Measurements from ENCODE around the gene RDH5. TPM values are rescaled to one million over a fixed set of nuclear protein-coding genes. Genes with fewer than 3 reads are reported as not detected.

RDH5 gene
- polyA plus RNA-seq, 1 donor from 2014 or later = 3.4 TPM

GRCh38 chr12:55698965-55699364 lies 21.2 kb upstream of the RDH5 start:
- Histone ChIP-seq H3K9ac (ENCODE audit: low read length) (no peak overlapping the region), H4K20me1 (ENCODE audit: insufficient read depth) (no peaks in the 10 kb centered on the region), H3K4me3 (ENCODE audit: low read length) (no peak overlapping the region), H3K27ac (ENCODE audit: low read length) (no peak overlapping the region), H3K27me3 (ENCODE audit: insufficient read depth, low read depth, low read length) (no peaks in the 10 kb centered on the region), H3K9me2 (ENCODE audit: insufficient read depth, low read length) (no peaks in the 10 kb centered on the region), H3K9me3 (ENCODE audit: low read length) (no peaks in the 10 kb centered on the region), H3K36me3 (ENCODE audit: insufficient read depth, low read length) (no peaks in the 10 kb centered on the region), H3K79me2 (replicated peaks; ENCODE audit: insufficient read depth, low read length) (no peaks in the 10 kb centered on the region), H2AFZ (ENCODE audit: low read depth, low read length) (no peak overlapping the region), H3F3A (ENCODE audit: insufficient read depth, low read length, poor library complexity, severe bottlenecking) (no peaks in the 10 kb centered on the region), H3K4me2 (ENCODE audit: low read length) (no peak overlapping the region)
- TF ChIP-seq TAF1 (IDR thresholded peaks at IDR 0.05; ENCODE audit: low read depth) (no peak), EZH2 (IDR thresholded peaks at IDR 0.05; ENCODE audit: borderline replicate concordance, insufficient read depth, low read length, poor library complexity, severe bottlenecking) (no peak), MXI1 (conservative IDR thresholded peaks at IDR 0.05; ENCODE audit: poor library complexity, severe bottlenecking) (no peak), POLR2AphosphoS5 (IDR thresholded peaks at IDR 0.05) (no peak), SMC3 (conservative IDR thresholded peaks at IDR 0.05; ENCODE audit: poor library complexity) (no peak), REST (IDR thresholded peaks at IDR 0.05; ENCODE audit: borderline replicate concordance) (no peak), RAD21 (conservative IDR thresholded peaks at IDR 0.05) (no peak), EP300 (conservative IDR thresholded peaks at IDR 0.05; ENCODE audit: poor library complexity, severe bottlenecking) (no peak)
- TF ChIP-seq, protein P1, sequence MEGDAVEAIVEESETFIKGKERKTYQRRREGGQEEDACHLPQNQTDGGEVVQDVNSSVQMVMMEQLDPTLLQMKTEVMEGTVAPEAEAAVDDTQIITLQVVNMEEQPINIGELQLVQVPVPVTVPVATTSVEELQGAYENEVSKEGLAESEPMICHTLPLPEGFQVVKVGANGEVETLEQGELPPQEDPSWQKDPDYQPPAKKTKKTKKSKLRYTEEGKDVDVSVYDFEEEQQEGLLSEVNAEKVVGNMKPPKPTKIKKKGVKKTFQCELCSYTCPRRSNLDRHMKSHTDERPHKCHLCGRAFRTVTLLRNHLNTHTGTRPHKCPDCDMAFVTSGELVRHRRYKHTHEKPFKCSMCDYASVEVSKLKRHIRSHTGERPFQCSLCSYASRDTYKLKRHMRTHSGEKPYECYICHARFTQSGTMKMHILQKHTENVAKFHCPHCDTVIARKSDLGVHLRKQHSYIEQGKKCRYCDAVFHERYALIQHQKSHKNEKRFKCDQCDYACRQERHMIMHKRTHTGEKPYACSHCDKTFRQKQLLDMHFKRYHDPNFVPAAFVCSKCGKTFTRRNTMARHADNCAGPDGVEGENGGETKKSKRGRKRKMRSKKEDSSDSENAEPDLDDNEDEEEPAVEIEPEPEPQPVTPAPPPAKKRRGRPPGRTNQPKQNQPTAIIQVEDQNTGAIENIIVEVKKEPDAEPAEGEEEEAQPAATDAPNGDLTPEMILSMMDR (IDR thresholded peaks at IDR 0.05; ENCODE audit: poor library complexity, severe bottlenecking) = no peak

DNA sequence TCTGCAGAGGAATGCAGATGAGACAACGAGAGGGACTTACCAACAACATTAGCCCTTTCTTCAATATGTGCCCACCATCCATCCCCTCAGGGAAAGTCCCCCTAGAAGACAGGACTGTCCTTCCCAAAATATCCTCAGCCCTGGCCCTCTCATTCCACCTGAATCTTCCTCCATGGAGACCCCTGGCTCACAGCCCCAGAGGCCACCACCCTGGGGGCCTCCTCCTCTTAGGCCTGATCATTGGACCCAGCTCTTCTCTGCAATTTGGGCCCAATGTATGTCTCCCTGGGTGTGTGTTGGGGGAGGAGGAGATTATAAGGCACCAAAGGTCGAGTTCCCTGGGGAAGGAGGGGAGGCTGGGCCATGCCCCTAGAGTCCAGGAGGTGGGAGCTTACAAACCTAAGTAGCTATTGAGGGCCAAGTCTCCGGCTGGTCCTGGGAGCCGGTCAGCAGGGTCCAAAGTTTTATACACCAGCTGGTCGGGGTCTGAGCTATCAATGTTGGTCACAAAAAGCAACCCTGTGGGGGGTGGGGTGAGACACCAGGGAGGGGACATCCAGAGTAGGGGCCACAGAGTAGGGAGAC lies 20.6 kb upstream of the RDH5 start:
- Histone ChIP-seq H3K4me3 (ENCODE audit: low read length) (no peak overlapping the region), H3K9me2 (ENCODE audit: insufficient read depth, low read length) (no peaks in the 10 kb centered on the region), H3F3A (ENCODE audit: insufficient read depth, low read length, poor library complexity, severe bottlenecking) (no peaks in the 10 kb centered on the region), H3K4me2 (ENCODE audit: low read length) (no peak overlapping the region), H3K9ac (ENCODE audit: low read length) (no peak overlapping the region), H4K20me1 (ENCODE audit: insufficient read depth) (no peaks in the 10 kb centered on the region), H3K79me2 (replicated peaks; ENCODE audit: insufficient read depth, low read length) (no peaks in the 10 kb centered on the region), H3K27ac (ENCODE audit: low read length) (no peak overlapping the region), H3K36me3 (ENCODE audit: insufficient read depth, low read length) (no peaks in the 10 kb centered on the region), H3K27me3 (ENCODE audit: insufficient read depth, low read depth, low read length) (no peaks in the 10 kb centered on the region), H3K9me3 (ENCODE audit: low read length) (no peaks in the 10 kb centered on the region), H2AFZ (ENCODE audit: low read depth, low read length) (no peak overlapping the region)
- no peak for TF ChIP-seq MXI1 (conservative IDR thresholded peaks at IDR 0.05; ENCODE audit: poor library complexity, severe bottlenecking)
- TF ChIP-seq RAD21 (conservative IDR thresholded peaks at IDR 0.05) = no peak
- TF ChIP-seq TAF1 (IDR thresholded peaks at IDR 0.05; ENCODE audit: low read depth) = no peak
- TF ChIP-seq SMC3 (conservative IDR thresholded peaks at IDR 0.05; ENCODE audit: poor library complexity) = no peak
- TF ChIP-seq EZH2 (IDR thresholded peaks at IDR 0.05; ENCODE audit: borderline replicate concordance, insufficient read depth, low read length, poor library complexity, severe bottlenecking) = no peak

All from neural cell (in vitro differentiated cells).